Measurements from ENCODE around the gene GALNT13.
"Not testable (repeated sequence)": the region's sequence is repeated elsewhere in the genome, so short reads cannot be mapped to it uniquely, and the experiment has no call there.

The GALNT13 gene

GRCh38 chr2:154470376-154470775 is 598.7 kb downstream of the GALNT13 start:
- Histone ChIP-seq H3K27ac (ENCODE audit: low read length) (no peak overlapping the region), H3K27me3 (ENCODE audit: low read depth, low read length) (no peaks in the 10 kb centered on the region), H2AFZ (ENCODE audit: low read depth, low read length) (no peak overlapping the region), H4K20me1 (ENCODE audit: insufficient read depth, low read length) (no peaks in the 10 kb centered on the region), H3K9me3 (ENCODE audit: insufficient read depth, low read length) (no peaks in the 10 kb centered on the region), H3K4me1 (ENCODE audit: low read length) (no peaks in the 10 kb centered on the region), H3K4me3 (ENCODE audit: low read length) (no peak overlapping the region), H3K4me2 (ENCODE audit: low read length) (no peak overlapping the region), H3K79me2 (ENCODE audit: low read length) (no peaks in the 10 kb centered on the region), H3K36me3 (replicated peaks; ENCODE audit: low read depth, low read length) (no peaks in the 10 kb centered on the region), H3K9ac (ENCODE audit: low read length) (no peak overlapping the region)
- TF ChIP-seq CTCF (IDR thresholded peaks at IDR 0.05; ENCODE audit: low read depth, low read length) (no peak), EZH2phosphoT487 (IDR thresholded peaks at IDR 0.05; ENCODE audit: low read depth) (no peak)

GRCh38 chr2:154471492-154471891 is 599.8 kb downstream of the GALNT13 start:
- not testable (repeated sequence) for H3K27ac ChIP-seq (ENCODE audit: low read length); H3K27me3 ChIP-seq (ENCODE audit: low read depth, low read length); H3K4me2 ChIP-seq (ENCODE audit: low read length); H3K4me3 ChIP-seq (ENCODE audit: low read length); H3K9ac ChIP-seq (ENCODE audit: low read length); H4K20me1 ChIP-seq (ENCODE audit: insufficient read depth, low read length); H2AFZ ChIP-seq (ENCODE audit: low read depth, low read length); H3K9me3 ChIP-seq (ENCODE audit: insufficient read depth, low read length); H3K4me1 ChIP-seq (ENCODE audit: low read length); H3K79me2 ChIP-seq (ENCODE audit: low read length); H3K36me3 ChIP-seq (replicated peaks; ENCODE audit: low read depth, low read length)

GRCh38 chr2:154477319-154477718 is 605.6 kb downstream of the GALNT13 start:
- H3K27me3 ChIP-seq (ENCODE audit: low read depth, low read length) = no peaks in the 10 kb centered on the region
- no peak overlapping the region for H3K9ac ChIP-seq (ENCODE audit: low read length)
- no peak overlapping the region for H3K4me3 ChIP-seq (ENCODE audit: low read length)
- no peaks in the 10 kb centered on the region for H3K36me3 ChIP-seq (replicated peaks; ENCODE audit: low read depth, low read length)
- H3K79me2 ChIP-seq (ENCODE audit: low read length) = no peaks in the 10 kb centered on the region
- TF ChIP-seq CTCF (IDR thresholded peaks at IDR 0.05; ENCODE audit: low read depth, low read length) (no peak), EZH2phosphoT487 (IDR thresholded peaks at IDR 0.05; ENCODE audit: low read depth) (no peak)
- H3K9me3 ChIP-seq (ENCODE audit: insufficient read depth, low read length) = no peaks in the 10 kb centered on the region
- H2AFZ ChIP-seq (ENCODE audit: low read depth, low read length) = no peak overlapping the region
- H4K20me1 ChIP-seq (ENCODE audit: insufficient read depth, low read length) = no peaks in the 10 kb centered on the region
- no peak overlapping the region for H3K4me2 ChIP-seq (ENCODE audit: low read length)
- no peak overlapping the region for H3K27ac ChIP-seq (ENCODE audit: low read length)
- H3K4me1 ChIP-seq (ENCODE audit: low read length) = no peaks in the 10 kb centered on the region

- H3K4me1 ChIP-seq (ENCODE audit: low read length) = peaks cover 3% of the 10 kb centered on the region; the same call in 1 of the 2 replicates
- no peaks in the 10 kb centered on the region for H3K36me3 ChIP-seq (replicated peaks; ENCODE audit: low read depth, low read length)
- no peaks in the 10 kb centered on the region for H3K27me3 ChIP-seq (ENCODE audit: low read depth, low read length)
- TF ChIP-seq EZH2phosphoT487 (IDR thresholded peaks at IDR 0.05; ENCODE audit: low read depth) = no peak
- no peak for TF ChIP-seq CTCF (IDR thresholded peaks at IDR 0.05; ENCODE audit: low read depth, low read length)
- no peak overlapping the region for H3K9ac ChIP-seq (ENCODE audit: low read length)
- no peaks in the 10 kb centered on the region for H4K20me1 ChIP-seq (ENCODE audit: insufficient read depth, low read length)
- no peaks in the 10 kb centered on the region for H3K9me3 ChIP-seq (ENCODE audit: insufficient read depth, low read length)
- no peak overlapping the region for H3K4me2 ChIP-seq (ENCODE audit: low read length)
- H3K79me2 ChIP-seq (ENCODE audit: low read length) = no peaks in the 10 kb centered on the region
- H2AFZ ChIP-seq (ENCODE audit: low read depth, low read length) = no peak overlapping the region
- no peak overlapping the region for H3K4me3 ChIP-seq (ENCODE audit: low read length)
- no peak overlapping the region for H3K27ac ChIP-seq (ENCODE audit: low read length)
Measured at GRCh38 chr2:154480521-154480920, 608.8 kb downstream of the GALNT13 start.

GRCh38 chr2:154481336-154481735 is 609.6 kb downstream of the GALNT13 start:
- no peaks in the 10 kb centered on the region for H3K79me2 ChIP-seq (ENCODE audit: low read length)
- H3K9me3 ChIP-seq (ENCODE audit: insufficient read depth, low read length) = no peaks in the 10 kb centered on the region
- H3K36me3 ChIP-seq (replicated peaks; ENCODE audit: low read depth, low read length) = no peaks in the 10 kb centered on the region
- no peak overlapping the region for H3K27ac ChIP-seq (ENCODE audit: low read length)
- H3K4me1 ChIP-seq (ENCODE audit: low read length) = peaks cover 8% of the 10 kb centered on the region; the same call in 1 of the 2 replicates
- H2AFZ ChIP-seq (ENCODE audit: low read depth, low read length) = no peak overlapping the region
- no peak overlapping the region for H3K9ac ChIP-seq (ENCODE audit: low read length)
- no peaks in the 10 kb centered on the region for H3K27me3 ChIP-seq (ENCODE audit: low read depth, low read length)
- H3K4me2 ChIP-seq (ENCODE audit: low read length) = no peak overlapping the region
- TF ChIP-seq CTCF (IDR thresholded peaks at IDR 0.05; ENCODE audit: low read depth, low read length) (no peak), EZH2phosphoT487 (IDR thresholded peaks at IDR 0.05; ENCODE audit: low read depth) (no peak)
- H3K4me3 ChIP-seq (ENCODE audit: low read length) = no peak overlapping the region
- H4K20me1 ChIP-seq (ENCODE audit: insufficient read depth, low read length) = no peaks in the 10 kb centered on the region

Measured in OCI-LY3 (cell line).